GM12873 (cell line): ENCODE measurements around the gene ARHGAP6.

Experiments used
- CTCF ChIP-seq: IDR thresholded peaks from 2 replicates; pipeline ENCODE4 v1.5.1; 2012; ENCODE audit warnings: low read depth, mild to moderate bottlenecking, moderate library complexity, low read length, control low read depth; ENCODE audit not compliant: insufficient read depth; ENCODE audit errors: missing control alignments

ARHGAP6 gene

GRCh38 chrX:11331788-11332187 lies 333.9 kb downstream of the ARHGAP6 start:
- no peak for TF ChIP-seq CTCF

GRCh38 chrX:11329021-11329420 lies 336.7 kb downstream of the ARHGAP6 start:
- TF ChIP-seq CTCF: no peak

- no peak for TF ChIP-seq CTCF
Measured at GRCh38 chrX:11328134-11328533, 337.6 kb downstream of the ARHGAP6 start.

- TF ChIP-seq CTCF: no peak
Measured at GRCh38 chrX:11321986-11322385, 343.7 kb downstream of the ARHGAP6 start.

- no peak for TF ChIP-seq CTCF
Measured at GRCh38 chrX:11319806-11320520, 345.8 kb downstream of the ARHGAP6 start.

- no peak for TF ChIP-seq CTCF
Measured at GRCh38 chrX:11311706-11312105, 354.0 kb downstream of the ARHGAP6 start.

- no peak for TF ChIP-seq CTCF
Measured at GRCh38 chrX:11309220-11309619, 356.5 kb downstream of the ARHGAP6 start.

- no peak for TF ChIP-seq CTCF
Measured at GRCh38 chrX:11305641-11306040, 360.1 kb downstream of the ARHGAP6 start.
